Activated naive CD8-positive, alpha-beta T cell (primary cell): ENCODE measurements around the gene CLEC19A.

Source experiments
- H3K27ac Mint-ChIP-seq: one replicate; pipeline ENCODE4 v1.8.0; 2021; ENCODE audit warnings: mixed read lengths
- H3K27me3 Mint-ChIP-seq: one replicate; pipeline ENCODE4 v1.8.0; 2021; ENCODE audit warnings: mixed read lengths
- H3K36me3 Mint-ChIP-seq: one replicate; pipeline ENCODE4 v1.8.0; 2021; ENCODE audit warnings: mixed read lengths
- H3K4me1 Mint-ChIP-seq: one replicate; pipeline ENCODE4 v1.8.0; 2021; ENCODE audit warnings: low read depth, mixed read lengths
- H3K4me3 Mint-ChIP-seq: one replicate; pipeline ENCODE4 v1.8.0; 2021; ENCODE audit warnings: mild to moderate bottlenecking, mixed read lengths
- H3K9me3 Mint-ChIP-seq: one replicate; pipeline ENCODE4 v1.8.0; 2021; ENCODE audit warnings: low read depth, mixed read lengths

The CLEC19A gene

DNA sequence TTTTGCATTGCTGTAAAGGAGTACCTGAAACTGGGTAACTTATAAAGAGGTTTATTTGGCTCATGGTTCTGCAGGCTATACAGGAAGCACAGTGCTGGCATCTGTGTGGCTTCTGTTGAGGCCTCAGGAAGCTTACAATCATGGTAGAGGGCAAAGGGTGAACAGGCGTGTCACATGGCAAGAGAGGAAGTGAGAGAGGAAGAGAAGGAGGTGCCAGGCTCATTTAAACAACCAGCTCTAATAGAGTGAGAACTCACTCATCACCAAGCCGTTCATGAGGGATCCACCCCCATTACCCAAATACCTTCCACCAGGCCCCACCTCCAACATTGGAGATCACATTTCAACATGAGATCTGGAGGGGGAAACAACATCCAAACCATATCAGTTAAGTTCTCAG lies 16.4 kb upstream of the CLEC19A start:
- Mint-ChIP-seq H3K27me3 (peaks cover 2% of the 10 kb centered on the region), H3K27ac (no peak overlapping the region), H3K4me1 (no peaks in the 10 kb centered on the region), H3K9me3 (peaks cover 9% of the 10 kb centered on the region), H3K36me3 (peaks cover 2% of the 10 kb centered on the region), H3K4me3 (no peak overlapping the region)

DNA sequence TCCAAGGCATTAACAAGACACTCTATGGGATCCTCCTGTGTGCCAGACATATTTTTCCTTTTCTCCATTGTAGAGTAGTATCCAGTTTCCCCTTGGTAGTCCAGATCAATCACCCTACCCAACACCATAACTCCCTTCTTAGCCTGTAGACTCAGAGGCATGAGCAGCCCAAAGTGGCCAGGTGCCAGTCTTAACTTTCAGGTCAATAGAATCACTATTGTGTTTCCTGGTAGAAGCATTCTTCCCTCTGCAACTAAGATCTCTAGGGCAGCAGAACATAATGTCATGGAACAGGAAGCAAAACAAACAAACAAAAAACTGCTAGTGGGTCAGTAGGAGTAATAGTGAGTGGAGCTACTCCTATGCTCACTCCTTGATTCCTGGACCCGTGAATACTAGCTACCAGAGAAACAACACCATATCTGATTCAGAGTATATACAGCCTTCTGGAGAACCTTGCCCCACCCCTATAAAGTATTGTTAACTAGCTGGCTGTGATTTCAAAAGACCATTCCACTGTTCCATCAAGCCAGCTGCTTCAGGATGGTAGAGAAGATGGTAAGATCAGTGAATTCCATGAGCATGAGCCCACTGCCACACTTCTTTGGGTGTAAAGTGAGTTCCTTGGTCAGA lies 11.2 kb upstream of the CLEC19A start:
- Mint-ChIP-seq H3K27ac (no peak overlapping the region), H3K27me3 (peaks cover 2% of the 10 kb centered on the region), H3K4me1 (no peaks in the 10 kb centered on the region), H3K36me3 (no peaks in the 10 kb centered on the region), H3K9me3 (no peaks in the 10 kb centered on the region), H3K4me3 (no peak overlapping the region)

DNA sequence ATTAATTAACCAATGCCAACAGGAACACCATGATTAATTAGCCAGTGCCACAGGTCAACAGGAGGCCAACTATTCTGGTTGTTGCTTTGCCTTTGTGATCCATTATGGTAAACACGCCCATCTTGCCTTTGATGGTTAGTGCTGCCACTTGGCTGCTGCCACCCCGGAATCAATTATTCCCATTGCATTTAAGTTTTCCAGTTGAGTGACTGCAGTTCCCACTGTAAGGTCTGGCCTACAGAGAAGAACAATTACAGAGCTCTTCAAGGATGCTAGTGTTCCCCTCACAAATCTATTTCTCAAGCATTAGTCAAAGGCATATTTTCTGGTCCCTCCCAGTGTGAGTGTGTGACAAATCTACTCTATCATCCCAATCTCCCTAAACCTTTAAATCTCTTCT lies 7.1 kb upstream of the CLEC19A start:
- Mint-ChIP-seq H3K9me3 (no peaks in the 10 kb centered on the region), H3K27me3 (no peaks in the 10 kb centered on the region), H3K4me1 (no peaks in the 10 kb centered on the region), H3K27ac (no peak overlapping the region), H3K4me3 (no peak overlapping the region), H3K36me3 (no peaks in the 10 kb centered on the region)

DNA sequence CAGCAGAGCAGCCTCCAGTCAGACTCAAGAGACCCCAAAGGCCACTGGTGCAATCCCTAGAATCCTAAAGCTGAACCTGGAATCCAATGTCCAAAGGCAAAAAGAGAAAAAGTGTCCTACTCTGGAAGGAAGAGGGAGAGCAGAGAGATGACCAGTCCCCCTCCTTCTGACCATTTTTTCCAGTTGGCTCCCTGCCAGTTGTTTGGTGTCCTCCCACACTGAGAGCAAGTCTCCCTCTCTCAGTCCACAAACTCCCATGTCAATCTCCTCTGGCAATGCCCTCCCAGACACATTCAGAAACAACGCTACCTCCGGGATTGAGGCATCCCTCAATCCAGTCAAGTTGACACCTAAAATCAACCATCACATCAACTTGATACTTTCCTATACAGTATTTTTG lies 4.3 kb upstream of the CLEC19A start:
- Mint-ChIP-seq H3K4me1 (no peaks in the 10 kb centered on the region), H3K27me3 (peaks cover 3% of the 10 kb centered on the region), H3K36me3 (no peaks in the 10 kb centered on the region), H3K4me3 (no peak overlapping the region), H3K27ac (no peak overlapping the region), H3K9me3 (peaks cover 3% of the 10 kb centered on the region)

DNA sequence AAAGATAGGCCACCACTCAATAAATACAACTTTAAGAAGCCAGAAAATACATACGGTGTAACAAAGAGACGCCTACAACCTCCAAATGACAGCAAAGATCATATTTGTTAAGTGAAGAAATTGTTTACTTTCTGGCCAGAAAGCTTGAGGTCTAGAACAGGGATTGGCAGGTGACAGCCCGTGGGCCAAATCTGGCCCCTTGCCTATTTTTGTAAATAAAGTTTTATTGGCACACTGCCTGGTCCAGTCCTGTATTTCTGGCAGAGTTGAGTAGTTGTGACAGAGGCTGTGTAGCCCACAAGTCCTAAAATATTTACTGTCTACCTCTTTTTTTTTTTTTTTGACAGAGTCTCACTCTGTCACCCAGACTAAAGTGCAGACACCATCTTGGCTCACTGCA lies 3.4 kb upstream of the CLEC19A start:
- H3K9me3 Mint-ChIP-seq = peaks cover 3% of the 10 kb centered on the region
- H3K27me3 Mint-ChIP-seq = peaks cover 3% of the 10 kb centered on the region
- no peak overlapping the region for H3K27ac Mint-ChIP-seq
- no peaks in the 10 kb centered on the region for H3K36me3 Mint-ChIP-seq
- H3K4me3 Mint-ChIP-seq = no peak overlapping the region
- H3K4me1 Mint-ChIP-seq = no peaks in the 10 kb centered on the region

DNA sequence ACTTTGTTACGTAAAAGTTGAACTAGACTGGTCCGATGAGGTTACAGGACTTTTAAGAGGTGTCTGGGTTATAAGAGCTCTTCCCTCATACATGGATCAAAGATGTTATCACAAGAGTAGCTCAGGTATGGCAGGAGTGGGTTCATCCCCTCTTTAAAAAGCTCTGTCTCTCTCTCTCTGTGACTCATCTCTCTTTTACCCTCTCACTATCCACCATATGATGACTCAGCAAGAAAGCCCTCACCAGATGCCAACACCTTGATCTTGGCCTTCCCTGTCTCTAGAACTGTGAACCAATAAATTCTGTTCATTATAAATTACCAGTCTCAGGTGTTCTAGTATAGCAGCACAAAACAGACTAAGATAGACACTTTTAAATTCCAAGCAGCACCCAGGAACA lies 1.9 kb upstream of the CLEC19A start:
- H3K27ac Mint-ChIP-seq = no peak overlapping the region
- no peaks in the 10 kb centered on the region for H3K4me1 Mint-ChIP-seq
- peaks cover 3% of the 10 kb centered on the region for H3K9me3 Mint-ChIP-seq
- no peaks in the 10 kb centered on the region for H3K36me3 Mint-ChIP-seq
- peaks cover 3% of the 10 kb centered on the region for H3K27me3 Mint-ChIP-seq
- no peak overlapping the region for H3K4me3 Mint-ChIP-seq

DNA sequence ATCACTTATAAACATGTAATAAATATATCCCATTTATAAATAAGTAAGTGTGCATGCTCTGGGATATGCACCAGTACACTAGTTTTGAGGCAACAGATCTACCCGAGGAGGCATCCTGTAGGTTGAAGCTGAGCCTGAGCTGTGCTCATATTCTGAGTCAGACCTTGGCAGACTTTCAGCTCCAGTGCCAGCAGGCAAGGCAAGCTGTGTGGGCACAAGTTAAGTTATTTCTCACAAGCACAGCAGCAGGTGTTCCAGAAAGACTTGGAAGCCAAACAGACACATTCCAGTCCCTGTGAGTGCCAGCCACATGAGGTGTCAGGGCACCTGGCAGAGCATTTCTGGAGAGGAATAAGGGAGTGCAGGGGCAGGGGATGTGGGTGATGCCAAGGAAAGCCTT lies 1.3 kb upstream of the CLEC19A start:
- Mint-ChIP-seq H3K4me3 (no peak overlapping the region), H3K27ac (no peak overlapping the region), H3K9me3 (peaks cover 3% of the 10 kb centered on the region), H3K27me3 (peaks cover 4% of the 10 kb centered on the region), H3K4me1 (no peaks in the 10 kb centered on the region), H3K36me3 (no peaks in the 10 kb centered on the region)

DNA sequence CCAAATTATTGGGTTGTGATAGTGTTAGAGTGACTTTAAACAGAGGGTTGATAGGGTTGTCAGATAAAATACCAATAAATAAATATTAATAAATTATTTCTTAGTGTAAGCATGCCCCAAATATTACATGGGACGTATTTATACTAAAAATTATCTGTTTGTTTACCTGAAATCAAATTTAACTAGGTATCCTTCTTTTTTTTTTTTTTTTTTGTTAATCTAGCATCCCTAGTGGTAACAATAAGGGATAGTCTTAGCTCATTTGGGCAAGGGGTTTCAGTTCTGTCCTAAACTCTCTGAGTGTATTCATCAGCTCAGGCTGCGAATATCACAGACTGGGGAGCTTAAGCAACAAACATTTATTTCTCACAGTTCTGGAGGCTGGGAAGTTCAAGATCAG lies 1.3 kb downstream of the CLEC19A start:
- Mint-ChIP-seq H3K36me3 (no peaks in the 10 kb centered on the region), H3K4me1 (no peaks in the 10 kb centered on the region), H3K9me3 (peaks cover 3% of the 10 kb centered on the region), H3K27me3 (peaks cover 11% of the 10 kb centered on the region), H3K27ac (no peak overlapping the region), H3K4me3 (no peak overlapping the region)

DNA sequence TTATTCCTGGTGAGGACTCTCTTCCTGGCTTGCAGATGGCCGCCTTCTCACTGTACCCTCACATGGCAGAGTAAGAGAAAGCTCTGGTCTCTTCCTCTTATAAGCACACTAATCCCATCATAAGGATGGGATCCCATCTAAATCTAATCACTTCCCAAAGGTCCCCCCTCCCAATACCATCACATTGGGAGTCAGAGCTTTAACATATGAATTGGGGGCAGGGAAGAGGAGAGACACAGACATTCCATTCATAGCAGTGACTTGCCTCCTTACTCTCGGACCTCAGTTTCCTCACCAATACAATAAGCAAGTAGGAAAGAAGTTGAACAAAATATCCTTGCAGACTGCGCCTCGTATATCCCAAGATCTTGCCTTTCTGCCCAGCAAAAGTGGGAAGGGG lies 1.7 kb downstream of the CLEC19A start:
- Mint-ChIP-seq H3K4me3 (no peak overlapping the region), H3K27ac (no peak overlapping the region), H3K36me3 (no peaks in the 10 kb centered on the region), H3K9me3 (peaks cover 3% of the 10 kb centered on the region), H3K27me3 (peaks cover 11% of the 10 kb centered on the region), H3K4me1 (no peaks in the 10 kb centered on the region)

DNA sequence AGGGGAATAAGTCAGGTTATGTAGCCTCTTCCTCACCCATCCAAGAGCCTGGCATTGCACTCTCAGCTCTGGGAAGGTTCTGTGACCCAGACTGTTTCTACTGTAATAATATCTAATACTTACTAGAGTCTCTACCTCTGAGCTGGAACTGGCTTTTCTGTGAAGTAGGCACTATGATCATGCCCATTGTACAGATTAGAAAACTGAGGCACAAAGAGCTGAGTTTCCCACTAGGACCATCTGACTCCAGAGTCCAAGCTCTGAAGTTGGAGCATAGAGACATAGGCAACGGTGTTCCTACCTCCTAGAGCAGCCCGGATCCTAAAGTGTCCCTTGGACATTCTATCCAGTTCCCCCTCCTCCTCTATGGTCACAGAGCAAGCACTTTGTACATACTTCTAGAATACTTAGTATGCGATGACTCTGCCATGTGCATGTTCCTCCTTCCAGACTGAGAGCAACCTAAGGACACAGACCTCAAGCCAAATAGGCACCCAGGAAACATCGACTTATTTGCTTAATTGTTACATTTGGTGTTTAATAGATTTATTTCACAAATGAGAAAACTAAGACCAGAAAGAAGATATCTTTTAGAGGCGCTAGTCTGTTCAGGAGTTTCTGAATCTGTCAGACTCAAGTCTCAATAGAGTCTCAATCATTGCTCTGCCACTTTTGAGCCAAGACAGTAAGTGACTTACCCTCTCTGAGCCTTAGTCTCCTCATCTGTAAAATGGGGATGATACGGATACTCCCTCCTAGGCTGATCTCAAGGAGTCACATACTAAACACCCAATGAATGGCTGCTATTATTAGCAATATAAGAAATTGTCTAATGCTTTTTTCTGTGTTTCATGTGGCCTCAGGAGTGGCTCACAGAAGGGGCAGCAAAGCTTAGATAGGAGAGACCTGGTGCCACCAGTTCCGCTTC lies 3.6 kb downstream of the CLEC19A start:
- peaks cover 4% of the 10 kb centered on the region for H3K4me1 Mint-ChIP-seq
- H3K27ac Mint-ChIP-seq = no peak overlapping the region
- H3K36me3 Mint-ChIP-seq = no peaks in the 10 kb centered on the region
- no peaks in the 10 kb centered on the region for H3K9me3 Mint-ChIP-seq
- H3K27me3 Mint-ChIP-seq = peaks cover 8% of the 10 kb centered on the region
- H3K4me3 Mint-ChIP-seq = no peak overlapping the region

DNA sequence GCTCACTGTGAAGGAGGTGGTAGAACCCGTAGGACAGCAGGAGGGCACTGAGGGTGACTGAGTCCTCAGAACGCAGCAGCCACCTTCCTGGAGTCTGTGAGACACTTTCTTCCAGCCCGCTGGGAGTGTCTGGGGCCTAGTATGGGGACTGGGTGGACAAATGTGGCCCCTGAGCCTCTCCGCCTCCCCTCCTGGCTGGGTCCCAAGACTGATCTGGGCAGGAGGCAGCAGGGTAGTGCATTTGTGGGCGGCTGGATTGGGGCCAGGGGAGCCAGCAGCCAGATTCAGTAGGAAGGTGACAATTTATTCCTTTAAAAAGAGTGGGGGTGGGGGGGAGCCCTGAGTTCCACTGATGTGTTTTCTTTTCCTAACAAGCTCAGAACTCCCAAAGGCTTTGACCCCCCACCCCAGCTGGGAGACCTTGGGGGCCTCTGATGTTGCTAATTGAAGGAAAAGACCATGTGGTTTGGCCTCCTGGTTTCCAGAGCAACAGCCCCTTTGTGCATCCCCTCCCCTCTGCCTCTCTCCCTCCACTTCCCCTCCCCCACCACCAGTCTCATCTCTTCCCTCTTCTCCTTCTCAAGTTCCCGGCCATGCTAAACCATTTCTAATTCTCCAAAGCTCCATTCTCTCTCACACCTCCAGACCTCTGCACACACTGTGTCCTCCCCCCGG lies 4.4 kb downstream of the CLEC19A start:
- peaks cover 10% of the 10 kb centered on the region for H3K4me1 Mint-ChIP-seq
- no peak overlapping the region for H3K27ac Mint-ChIP-seq

DNA sequence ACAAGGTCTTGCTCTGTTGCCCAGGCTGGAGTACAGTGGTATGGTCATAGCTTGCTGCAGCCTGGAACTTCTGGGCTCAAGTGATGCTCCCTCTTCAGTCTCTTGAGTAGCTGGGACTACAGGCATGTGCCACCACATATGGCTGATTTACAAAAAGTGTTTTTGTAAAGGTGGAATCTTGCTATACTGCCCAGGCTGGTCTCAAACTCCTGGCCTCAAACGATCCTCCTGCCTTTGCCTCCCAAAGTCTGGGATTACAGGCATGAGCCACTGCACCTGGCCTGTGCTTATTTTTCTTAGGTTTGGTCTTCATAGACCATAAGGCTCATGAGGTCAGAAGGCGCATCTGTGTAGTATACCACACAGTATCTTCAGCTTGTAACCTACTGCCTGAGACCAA lies 5.3 kb downstream of the CLEC19A start:
- H3K4me1 Mint-ChIP-seq = peaks cover 10% of the 10 kb centered on the region
- no peaks in the 10 kb centered on the region for H3K9me3 Mint-ChIP-seq
- H3K27ac Mint-ChIP-seq = no peak overlapping the region
- H3K4me3 Mint-ChIP-seq = no peak overlapping the region
- H3K27me3 Mint-ChIP-seq = peaks cover 9% of the 10 kb centered on the region
- H3K36me3 Mint-ChIP-seq = no peaks in the 10 kb centered on the region

More for the DNA sequence above, 4.4 kb downstream of the CLEC19A start:
- no peak overlapping the region for H3K4me3 Mint-ChIP-seq
- peaks cover 9% of the 10 kb centered on the region for H3K27me3 Mint-ChIP-seq
- no peaks in the 10 kb centered on the region for H3K9me3 Mint-ChIP-seq
- H3K36me3 Mint-ChIP-seq = no peaks in the 10 kb centered on the region

DNA sequence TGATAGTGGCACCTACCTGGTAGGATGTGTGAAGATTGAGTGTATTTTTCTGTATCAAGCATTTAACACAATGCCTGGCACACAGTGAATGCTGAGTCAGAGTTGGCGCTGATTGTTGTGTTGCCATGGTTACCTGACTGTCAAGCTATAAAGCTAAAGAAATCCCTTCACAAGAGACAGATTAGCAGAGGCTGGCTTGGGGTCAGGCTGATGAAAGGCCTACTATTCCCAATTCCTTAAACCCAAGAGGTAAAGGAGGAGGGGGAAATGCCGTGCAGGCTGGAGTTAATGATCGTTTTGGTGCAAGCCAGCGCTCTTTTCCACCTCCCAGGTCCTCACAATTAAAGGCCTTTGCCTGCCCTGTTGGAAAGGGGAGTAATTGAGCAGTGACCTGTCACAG lies 5.9 kb downstream of the CLEC19A start:
- Mint-ChIP-seq H3K36me3 (no peaks in the 10 kb centered on the region), H3K4me1 (peaks cover 10% of the 10 kb centered on the region), H3K4me3 (no peak overlapping the region), H3K27me3 (peaks cover 9% of the 10 kb centered on the region), H3K9me3 (no peaks in the 10 kb centered on the region), H3K27ac (no peak overlapping the region)

DNA sequence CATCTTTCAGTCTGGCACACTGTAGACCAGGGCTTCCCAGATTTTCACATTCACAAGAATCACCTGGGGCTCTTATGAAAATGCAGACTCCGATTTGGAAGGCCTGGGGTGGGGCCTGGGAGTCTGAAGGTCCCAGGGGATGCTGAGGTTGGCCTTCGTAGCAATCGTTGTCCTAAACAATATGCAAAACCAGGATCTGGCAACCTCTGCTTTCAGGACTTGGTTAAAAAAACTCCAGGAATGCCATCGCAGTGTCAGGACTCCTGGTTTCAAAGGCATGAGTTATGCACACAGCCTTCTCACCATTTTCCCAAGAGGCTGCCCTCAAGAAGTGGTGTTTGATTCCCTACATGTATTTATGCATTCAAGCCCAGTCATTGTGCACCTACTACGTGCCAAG lies 6.7 kb downstream of the CLEC19A start:
- H3K9me3 Mint-ChIP-seq = no peaks in the 10 kb centered on the region
- no peak overlapping the region for H3K27ac Mint-ChIP-seq
- H3K36me3 Mint-ChIP-seq = no peaks in the 10 kb centered on the region

DNA sequence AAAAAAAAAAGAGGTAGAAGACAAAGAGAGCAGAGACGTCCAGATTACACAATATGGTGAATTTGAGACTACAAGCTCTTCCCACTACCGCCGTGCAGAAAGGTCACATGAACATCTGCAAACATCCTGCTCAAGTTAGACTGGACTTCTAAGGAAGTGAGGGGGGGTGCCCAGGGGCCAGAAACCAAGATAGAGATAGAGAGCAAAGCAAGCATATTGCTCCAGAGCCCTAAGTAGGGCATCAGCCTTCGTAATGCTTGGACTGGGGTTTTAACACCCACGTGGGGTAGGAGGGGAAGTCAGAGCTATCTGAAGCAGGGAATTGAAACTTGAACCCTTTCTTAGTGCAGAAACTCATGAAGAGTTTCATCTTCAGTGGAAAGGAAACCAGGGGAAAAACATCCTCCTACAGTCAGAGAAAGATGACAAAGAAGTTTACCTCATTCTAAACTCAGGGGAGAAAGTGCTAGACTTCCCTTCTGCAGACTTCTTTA lies 8.7 kb downstream of the CLEC19A start:
- H3K9me3 Mint-ChIP-seq = no peaks in the 10 kb centered on the region
- peaks cover 9% of the 10 kb centered on the region for H3K27me3 Mint-ChIP-seq
- H3K4me1 Mint-ChIP-seq = peaks cover 10% of the 10 kb centered on the region
- peak overlapping the region; percentile 39 for H3K4me3 Mint-ChIP-seq
- no peaks in the 10 kb centered on the region for H3K36me3 Mint-ChIP-seq
- peak overlapping the region; percentile 72 for H3K27ac Mint-ChIP-seq

More for the DNA sequence above, 6.7 kb downstream of the CLEC19A start:
- Mint-ChIP-seq H3K4me3 (no peak overlapping the region), H3K27me3 (peaks cover 10% of the 10 kb centered on the region), H3K4me1 (peaks cover 10% of the 10 kb centered on the region)
